GM15510 (cell line): ENCODE data around the gene PCARE.

ENCODE experiments used
- POLR2A ChIP-seq: IDR thresholded peaks from 3 replicates; pipeline ENCODE4 v1.6.1; 2011; ENCODE audit warnings: borderline replicate concordance; ENCODE audit not compliant: insufficient read length; ENCODE audit errors: extremely low read depth

Gene PCARE

DNA sequence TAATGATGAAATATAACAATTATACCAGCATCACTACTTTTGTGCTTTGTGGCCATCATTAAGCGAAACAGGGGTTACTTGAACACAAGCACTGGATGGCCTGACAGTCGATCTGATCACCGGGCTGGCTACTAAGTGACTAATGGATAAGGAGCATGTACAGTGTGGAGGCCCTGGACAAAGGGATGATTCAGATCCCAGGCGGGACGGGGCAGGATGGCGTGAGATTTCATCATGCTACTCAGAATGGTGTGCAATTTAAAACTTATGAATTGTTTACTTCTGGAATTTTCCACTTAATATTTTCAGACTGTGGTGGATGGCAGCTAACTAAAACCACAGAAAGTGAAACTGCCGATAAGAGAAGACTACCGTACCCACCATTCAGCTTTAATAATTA is 33.9 kb upstream of the PCARE start:
- TF ChIP-seq POLR2A = no peak

DNA sequence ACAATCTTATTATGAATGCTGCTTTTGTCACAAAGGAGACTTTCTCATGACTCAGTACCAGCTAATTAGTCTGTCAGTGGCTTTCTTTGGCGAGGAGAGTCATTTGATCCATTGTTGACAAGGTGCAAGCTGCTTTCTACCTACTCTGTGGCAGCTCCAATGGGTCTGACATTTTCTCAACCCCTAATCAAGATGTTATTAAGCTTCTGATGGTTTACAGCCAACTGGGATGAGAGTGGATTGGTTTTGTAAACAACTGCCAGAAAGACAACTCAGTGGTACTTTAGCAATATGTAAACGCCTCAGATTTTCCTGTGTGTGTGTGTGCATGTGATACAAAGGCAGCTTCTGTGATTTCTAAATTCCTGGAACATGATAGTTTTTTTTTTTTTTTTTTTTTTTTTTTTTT is 32.7 kb upstream of the PCARE start:
- TF ChIP-seq POLR2A = no peak

DNA sequence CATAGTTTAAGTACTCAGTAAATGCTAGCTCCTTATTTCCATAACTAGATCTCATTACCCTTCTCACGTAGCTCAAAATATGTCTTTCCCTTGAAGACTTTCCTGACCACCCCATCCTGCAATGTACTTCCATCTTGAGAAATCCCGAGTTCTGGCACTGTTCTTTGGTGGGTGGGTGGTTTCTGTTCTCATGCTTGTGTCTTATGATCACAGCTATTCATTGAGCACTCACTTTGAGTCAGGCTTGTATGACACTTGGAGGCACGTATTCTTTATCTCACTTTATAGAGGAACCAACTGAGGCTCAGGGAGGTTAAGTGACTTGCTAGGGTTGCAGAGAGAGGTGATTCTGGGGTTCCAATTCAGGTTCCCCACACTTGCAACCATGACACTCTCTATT is 31.9 kb upstream of the PCARE start:
- TF ChIP-seq POLR2A = no peak

DNA sequence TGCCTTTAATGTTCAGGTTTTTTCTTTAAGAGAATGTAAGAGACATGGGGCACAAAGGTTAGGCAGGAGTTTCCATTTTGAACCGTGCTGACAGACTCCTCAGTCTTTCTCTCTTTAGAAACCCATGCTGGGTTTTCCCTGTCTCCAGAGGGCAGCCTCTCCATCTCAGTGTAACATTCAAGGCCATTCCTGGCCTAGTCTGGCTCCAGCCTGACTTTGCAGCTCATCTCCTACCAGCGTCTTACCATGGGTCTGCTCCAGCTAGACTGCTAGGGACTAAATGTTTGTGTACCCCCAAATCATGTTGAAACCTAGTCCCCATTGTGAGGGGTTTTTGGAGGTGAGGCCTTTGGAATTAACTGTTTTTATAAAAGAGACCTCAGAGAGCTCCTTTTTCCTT is 31.1 kb upstream of the PCARE start:
- TF ChIP-seq POLR2A = no peak

DNA sequence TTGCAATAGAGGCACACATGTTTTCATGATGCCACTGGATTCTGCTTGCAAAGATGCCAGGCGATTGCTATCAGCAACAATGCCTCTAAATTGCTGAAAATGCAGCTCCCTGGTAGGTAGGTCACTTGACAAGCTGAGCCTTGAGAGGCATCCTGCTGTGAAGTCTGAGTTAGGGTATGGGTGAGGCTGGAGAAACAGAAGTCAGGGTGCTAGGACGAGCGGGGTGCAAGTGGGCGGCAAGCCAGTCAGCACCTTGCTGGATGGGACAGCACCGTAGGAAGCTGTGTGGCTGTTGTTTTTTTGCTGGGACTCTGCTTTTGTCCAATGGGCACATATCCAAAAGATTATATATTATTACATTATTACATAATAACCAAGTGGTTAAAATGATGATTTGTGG is 30.4 kb upstream of the PCARE start:
- no peak for TF ChIP-seq POLR2A

DNA sequence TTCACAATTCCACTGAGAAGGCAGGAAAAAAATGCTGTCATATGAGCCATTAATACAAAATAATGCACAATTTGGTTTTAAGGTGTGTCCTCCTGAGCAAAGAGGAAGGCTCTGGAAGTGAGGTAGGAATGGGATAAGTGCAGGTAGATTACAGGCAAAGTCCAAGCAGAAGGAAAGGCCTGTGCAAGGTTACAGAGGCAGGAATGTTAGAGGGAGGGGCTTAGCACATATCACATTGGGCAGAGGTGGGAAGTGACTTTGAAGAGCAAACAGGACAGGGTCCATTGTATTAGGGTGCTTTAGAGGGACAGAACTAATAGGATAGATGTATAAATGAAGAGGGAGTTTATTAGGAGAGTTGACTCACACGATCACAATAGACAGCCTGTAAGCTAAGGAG is 26.2 kb upstream of the PCARE start:
- no peak for TF ChIP-seq POLR2A

DNA sequence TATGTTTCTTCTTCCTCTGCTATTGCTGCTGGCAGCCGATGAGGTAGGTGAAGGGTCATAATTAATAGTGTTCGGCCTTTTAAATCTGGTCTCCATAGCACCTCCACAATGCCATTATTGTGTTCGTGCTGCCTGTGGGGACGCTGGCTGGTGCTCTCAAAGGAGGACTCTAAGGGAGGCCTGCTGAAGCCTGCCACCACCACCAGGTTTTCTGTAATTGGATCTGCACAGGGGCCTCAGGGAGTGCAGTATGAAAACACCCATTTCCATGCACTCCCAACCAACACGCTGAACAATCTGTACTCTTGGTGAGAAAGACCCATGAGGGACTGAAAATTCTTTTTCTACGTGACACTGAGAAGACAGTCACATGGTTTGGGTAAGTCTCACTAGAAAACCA is 23.2 kb upstream of the PCARE start:
- TF ChIP-seq POLR2A = no peak

DNA sequence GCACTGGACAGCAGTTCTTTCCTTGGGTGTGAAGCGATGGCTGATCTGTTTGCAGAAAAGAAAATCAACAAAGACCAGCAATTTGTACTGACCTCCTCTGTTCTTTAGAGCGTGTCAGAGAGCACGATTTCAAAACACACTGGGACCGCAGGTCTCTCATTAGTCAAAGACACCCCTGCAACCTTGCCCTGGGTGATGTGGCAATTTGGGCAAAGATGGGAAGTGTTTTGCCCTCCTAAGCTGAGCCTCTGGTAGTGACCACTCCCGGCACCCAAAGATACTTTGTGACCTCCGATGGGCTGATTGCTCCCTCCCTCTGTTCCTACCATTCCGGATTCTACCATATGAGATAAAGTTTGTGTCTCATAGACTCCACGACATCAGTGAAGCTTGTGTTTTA is 22.6 kb upstream of the PCARE start:
- TF ChIP-seq POLR2A = no peak

DNA sequence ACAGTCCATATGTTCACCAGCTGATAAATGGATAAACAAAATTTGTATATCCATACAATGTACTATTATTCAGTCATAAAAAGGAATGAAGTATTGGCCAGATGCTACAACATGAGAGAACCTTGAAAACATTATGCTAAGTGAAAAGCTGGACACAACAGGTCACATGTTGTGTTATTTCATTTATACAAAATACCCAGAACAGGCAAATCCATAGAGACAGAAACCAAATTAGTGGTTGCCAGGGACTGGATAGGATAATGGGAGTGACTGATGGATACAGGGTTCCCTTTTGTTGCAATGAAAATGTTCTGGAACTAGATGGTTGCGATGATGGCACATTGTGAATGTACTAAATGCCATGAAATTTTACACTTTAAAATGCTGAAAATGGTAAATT is 10.2 kb upstream of the PCARE start:
- TF ChIP-seq POLR2A = no peak

DNA sequence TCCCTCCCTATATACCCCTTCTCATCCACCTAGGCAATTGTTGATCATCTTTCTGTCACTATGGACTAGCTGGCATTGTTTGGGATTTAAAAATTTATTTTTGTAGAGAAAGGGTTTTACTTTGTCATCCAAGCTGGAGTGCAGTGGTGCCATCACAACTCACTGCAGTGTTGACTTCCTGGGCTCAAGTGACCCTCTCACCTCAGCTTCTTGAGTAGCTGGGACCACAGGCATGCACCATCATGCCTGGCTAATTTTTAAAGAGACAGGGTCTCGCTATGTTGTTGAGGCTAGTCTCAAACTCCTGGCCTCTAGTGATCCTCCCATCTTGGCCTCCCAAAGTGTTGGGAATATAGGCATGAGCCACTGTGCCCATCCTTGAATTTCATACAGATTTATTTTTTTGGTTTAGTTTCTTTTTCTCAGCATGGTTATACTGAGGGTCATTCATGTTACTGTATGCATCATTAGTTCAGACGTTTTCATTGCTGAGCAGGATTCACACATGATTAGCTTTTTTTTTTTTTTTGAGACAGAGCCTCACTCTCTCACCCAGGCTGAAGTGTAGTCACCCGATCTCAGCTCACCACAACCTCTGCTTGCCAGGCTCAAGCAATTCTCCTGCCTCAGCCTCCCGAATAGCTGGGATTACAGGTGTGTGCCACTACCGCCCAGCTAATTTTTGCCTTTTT is 8.6 kb upstream of the PCARE start:
- no peak for TF ChIP-seq POLR2A

DNA sequence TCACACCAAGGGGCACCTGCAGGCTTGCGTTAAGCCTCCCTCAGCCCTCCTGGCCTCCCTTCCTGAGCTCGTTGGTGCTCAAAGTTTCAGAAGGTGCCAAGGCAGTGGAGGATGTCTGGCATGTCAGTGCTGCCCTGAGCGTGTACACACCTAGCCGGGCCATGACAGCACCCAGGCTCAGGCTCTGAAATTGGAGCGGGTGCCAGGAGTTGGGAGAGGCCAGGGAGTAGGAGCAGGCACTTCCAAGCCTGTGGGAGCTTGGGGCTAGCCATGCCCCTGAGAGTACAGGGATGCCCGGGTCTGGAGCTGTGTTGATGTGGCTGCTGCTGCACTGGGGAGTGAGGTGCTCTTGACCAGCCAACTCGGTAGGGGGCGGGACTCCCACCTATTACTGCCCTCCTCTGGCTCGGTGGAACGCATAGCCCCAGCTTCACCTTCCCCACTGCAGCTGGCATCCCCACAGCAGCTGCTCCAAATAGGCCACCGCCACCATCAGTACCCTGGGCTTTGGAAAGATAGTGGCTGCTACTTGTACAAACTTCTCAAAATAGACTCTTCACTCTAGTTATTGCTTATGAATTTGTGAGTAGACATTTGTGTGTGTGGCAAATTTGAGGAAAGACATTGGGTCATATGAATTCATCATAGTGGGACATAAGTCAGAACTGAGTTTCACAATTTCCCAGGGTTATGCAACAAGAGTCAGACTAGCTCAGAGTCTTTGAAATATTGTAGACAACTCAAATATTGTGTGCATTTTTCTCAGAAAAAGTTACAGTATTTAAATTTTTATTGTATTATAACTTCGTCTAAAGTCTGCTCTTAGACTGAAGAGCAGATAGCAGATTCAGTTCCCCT is 6.8 kb upstream of the PCARE start:
- no peak for TF ChIP-seq POLR2A

DNA sequence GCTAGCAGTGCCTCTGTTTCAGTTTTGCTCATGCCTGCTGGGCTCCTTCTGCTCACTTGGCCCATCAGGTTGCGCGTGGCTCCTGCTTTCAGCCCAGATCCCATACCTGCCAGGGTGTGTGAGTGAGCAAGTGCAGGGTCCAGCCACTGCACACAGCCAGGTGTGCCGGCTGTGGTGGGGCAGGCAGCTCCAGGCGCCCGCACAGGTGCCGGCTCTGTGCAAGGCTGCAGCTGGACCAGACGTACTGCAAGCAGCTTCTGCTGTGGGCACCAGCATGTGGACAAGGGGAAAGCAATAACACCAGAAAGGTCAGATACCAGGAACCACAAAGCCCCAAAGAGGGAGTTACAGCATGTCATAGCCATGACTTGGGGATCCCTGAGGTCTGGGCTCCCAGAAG is 5.6 kb upstream of the PCARE start:
- no peak for TF ChIP-seq POLR2A

DNA sequence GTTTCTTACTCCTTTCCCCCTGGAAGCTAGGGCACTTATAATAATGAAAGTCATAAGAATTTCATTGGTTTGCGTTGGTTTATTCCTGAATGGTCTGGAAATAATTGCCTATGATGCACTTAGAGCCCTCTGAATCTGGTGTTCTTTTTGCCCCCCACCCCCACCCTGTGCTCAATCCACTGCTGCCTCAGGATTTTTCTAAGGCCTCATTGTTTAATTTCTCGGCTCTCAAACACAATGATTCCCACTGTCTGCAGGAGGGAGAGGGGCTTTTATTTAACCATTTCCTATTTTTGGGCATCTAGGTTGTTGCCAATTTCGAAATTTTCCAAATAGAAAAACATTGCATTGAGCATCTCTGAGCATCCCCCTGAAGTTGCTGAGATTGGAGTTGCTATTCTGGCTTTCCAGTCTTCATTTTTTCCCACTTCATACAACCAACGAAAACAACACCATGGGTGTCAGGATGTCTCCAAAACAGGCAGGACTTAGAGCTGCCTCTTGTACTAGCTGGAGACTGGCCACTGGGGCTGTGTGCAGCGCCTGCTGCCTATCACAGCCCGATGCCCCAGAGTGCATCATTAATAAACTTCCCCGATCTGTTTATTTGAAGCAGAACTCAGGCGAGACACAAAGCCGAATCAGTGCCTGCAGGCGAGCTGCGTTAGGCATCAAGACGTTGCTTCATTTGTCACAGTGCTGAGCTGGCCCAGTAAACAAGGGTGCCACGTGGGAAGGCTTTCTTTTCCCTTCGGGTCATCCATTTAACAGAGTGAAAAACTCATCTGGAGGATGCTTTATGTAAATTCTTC is 1.8 kb upstream of the PCARE start:
- TF ChIP-seq POLR2A = no peak

DNA sequence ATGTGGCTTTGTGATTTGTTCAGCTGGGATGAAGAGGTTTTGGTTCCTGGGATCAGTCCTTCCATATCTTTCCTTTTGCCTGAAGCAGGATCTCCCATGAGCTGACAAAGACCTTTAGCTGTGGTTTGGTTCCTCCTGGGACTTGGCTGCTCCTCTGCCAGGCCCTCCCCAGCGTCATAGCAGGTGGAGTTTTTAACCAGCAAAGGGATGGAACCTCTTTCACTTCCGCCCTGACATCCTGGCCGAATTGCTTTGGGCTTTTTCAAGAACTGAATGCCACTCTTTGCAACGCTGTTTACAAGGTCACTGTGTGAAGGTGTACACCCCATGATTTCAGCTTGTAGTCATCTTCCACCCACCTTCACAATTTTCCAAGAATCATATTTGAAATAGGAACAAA is 390 bp downstream of the PCARE start:
- no peak for TF ChIP-seq POLR2A
